Lower lobe of right lung (tissue), 2 donors: ENCODE data around the gene TTI1. TPM values are rescaled to one million over a fixed set of nuclear protein-coding genes. Genes with fewer than 3 reads are reported as not detected.

ENCODE experiments used
- ATAC-seq, 2 donors: fragments of 200-7000 bp; cut with Tn5 transposase; one replicate each; pipeline ENCODE4 v1.9.1; 2020 to 2022; ENCODE audit warnings: mild to moderate bottlenecking in 2 of 2, moderate library complexity in 2 of 2
- DNase-seq: peaks from one replicate; pipeline ENCODE4 v3.0.0-alpha.2; 2020
- H3K27ac ChIP-seq: fragments of 200-600 bp; one replicate; pipeline ENCODE4 v1.8.0; 2022
- H3K27me3 ChIP-seq: fragments of 200-600 bp; one replicate; pipeline ENCODE4 v1.8.0; 2022; ENCODE audit warnings: low read depth
- H3K36me3 ChIP-seq: fragments of 200-600 bp; one replicate; pipeline ENCODE4 v1.8.0; 2022; ENCODE audit warnings: mild to moderate bottlenecking
- H3K4me1 ChIP-seq: fragments of 200-600 bp; one replicate; pipeline ENCODE4 v1.8.0; 2022
- H3K4me3 ChIP-seq: fragments of 200-600 bp; one replicate; pipeline ENCODE4 v1.8.0; 2022; ENCODE audit warnings: mild to moderate bottlenecking
- H3K9me3 ChIP-seq: fragments of 200-600 bp; one replicate; pipeline ENCODE4 v1.8.0; 2022
- CTCF ChIP-seq: fragments of 200-600 bp; IDR thresholded peaks from one replicate; pipeline ENCODE4 v1.8.0; 2022; ENCODE audit warnings: antibody characterized with exemption, mild to moderate bottlenecking
- intact Hi-C: fragments of 100-400 bp; cut with DNase I; formaldehyde crosslinking; loops from one replicate; pipeline ENCODE4 v1.11.0; 2022
- total RNA-seq: library from RNA; stranded (reverse); fragmentation: NEBNext Ultra II Directional; extraction: Animal tissue kit (Norgen Biotek cat#: 25700); gene quantifications from one replicate; pipeline ENCODE4 v1.2.1, GENCODE V29; 2021
- donor health status: DM: no; HTN: yes; CAD: no; lungs with severe emphysema.

TTI1 gene
- total RNA-seq, 1 donor from 2014 or later = 16.7 TPM

- Histone ChIP-seq H3K9me3 (no peaks in the 10 kb centered on the region), H3K27me3 (no peaks in the 10 kb centered on the region), H3K27ac (no peak overlapping the region), H3K4me1 (no peaks in the 10 kb centered on the region), H3K36me3 (peaks cover 84% of the 10 kb centered on the region), H3K4me3 (no peak overlapping the region)
- TF ChIP-seq CTCF = no peak
- ATAC-seq = no peak
- no peak for DNase-seq
- intact Hi-C loops = no loop called here
These were observed 30.8 kb downstream of the TTI1 start for GRCh38 chr20:38002422-38002821.

- peaks cover 88% of the 10 kb centered on the region for H3K36me3 ChIP-seq
- no peaks in the 10 kb centered on the region for H3K9me3 ChIP-seq
- H3K27me3 ChIP-seq = no peaks in the 10 kb centered on the region
- no peak for ATAC-seq
- TF ChIP-seq CTCF = no peak
- DNase-seq = no peak
- H3K4me3 ChIP-seq = no peak overlapping the region
- no peaks in the 10 kb centered on the region for H3K4me1 ChIP-seq
- H3K27ac ChIP-seq = no peak overlapping the region
- intact Hi-C loops = no loop called here
These were observed 31.3 kb downstream of the TTI1 start for GRCh38 chr20:38001981-38002380.

- intact Hi-C loops = no loop called here
- no peak for TF ChIP-seq CTCF
- Histone ChIP-seq H3K27me3 (no peaks in the 10 kb centered on the region), H3K4me1 (no peaks in the 10 kb centered on the region), H3K36me3 (peaks cover 95% of the 10 kb centered on the region), H3K4me3 (no peak overlapping the region), H3K27ac (no peak overlapping the region), H3K9me3 (no peaks in the 10 kb centered on the region)
- ATAC-seq = no peak
- no peak for DNase-seq
These were observed 31.9 kb downstream of the TTI1 start for GRCh38 chr20:38001173-38001875.

- no peak for TF ChIP-seq CTCF
- Histone ChIP-seq H3K4me1 (no peaks in the 10 kb centered on the region), H3K9me3 (no peaks in the 10 kb centered on the region), H3K27ac (no peak overlapping the region), H3K27me3 (no peaks in the 10 kb centered on the region), H3K4me3 (no peak overlapping the region), H3K36me3 (peaks cover 99% of the 10 kb centered on the region)
- ATAC-seq (no peak), DNase-seq (no peak)
- intact Hi-C loops = no loop called here
These were observed 33.0 kb downstream of the TTI1 start for GRCh38 chr20:38000293-38000692.

- intact Hi-C loops = no loop called here
These were observed 33.6 kb downstream of the TTI1 start for GRCh38 chr20:37999526-38000263.

More at GRCh38 chr20:37999526-38000263, 33.6 kb downstream of the TTI1 start:
- Histone ChIP-seq H3K27me3 (no peaks in the 10 kb centered on the region), H3K27ac (no peak overlapping the region), H3K4me3 (no peak overlapping the region), H3K4me1 (no peaks in the 10 kb centered on the region), H3K9me3 (no peaks in the 10 kb centered on the region), H3K36me3 (peaks cover 99% of the 10 kb centered on the region)
- TF ChIP-seq CTCF = no peak
- no peak for ATAC-seq
- DNase-seq = no peak
